HCT116 (cell line): ENCODE measurements around the gene LRBA. TPM values are rescaled to one million over a fixed set of nuclear protein-coding genes. Genes with fewer than 3 reads are reported as not detected.

Source experiments
- ATAC-seq: fragments of 200-7000 bp; cut with Tn5 transposase; 2 replicates; pipeline ENCODE4 v1.9.1; 2020; ENCODE audit warnings: mild to moderate bottlenecking, moderate library complexity
- BruUV-seq: library from RNA; stranded (reverse); fragments of 400-500 nt; replicated peaks from 2 replicates; lab custom pipeline; 2021; lab: Mats Ljungman, UMichigan
- CTCF ChIA-PET: fragments of 300-600 bp; sonication (Branson Sonifier 250); formaldehyde crosslinking; loops from one replicate; lab custom pipeline; 2021; ENCODE audit warnings: antibody characterized with exemption; lab: Charles Lee
- POLR2A ChIA-PET: fragments of 300-600, 350-600 bp; sonication (Branson Sonifier 250); formaldehyde crosslinking; loops from one replicate; lab custom pipeline; 2021; ENCODE audit warnings: antibody characterized with exemption; lab: Charles Lee
- RAD21 ChIA-PET, 2 experiments: fragments of 300-600 bp; sonication (Branson Sonifier 250); formaldehyde crosslinking; loops; one replicate each; lab custom pipeline; 2023; ENCODE audit warnings: low total read pairs in 2 of 2; ENCODE audit not compliant: uncharacterized antibody in 2 of 2, unreplicated experiment in 2 of 2, low non-redundant PET in 1 of 2; lab: Charles Lee
- DNase-seq: peaks from one replicate; pipeline ENCODE4 v3.0.0-alpha.2; 2010; ENCODE audit warnings: low read depth, low spot score
- H2AFZ ChIP-seq: fragments of 200-600 bp; shearing (Covaris generic), sonication (generic); 2 replicates; pipeline ENCODE4 v1.6.1; 2017; ENCODE audit warnings: low read depth, mixed run types, mixed read lengths, antibody characterized with exemption, low read length; ENCODE audit not compliant: poor library complexity, severe bottlenecking
- H3K27ac ChIP-seq: 2 replicates; pipeline ENCODE4 v1.5.1; 2012; ENCODE audit warnings: low read depth, low read length
- H3K27me3 ChIP-seq: fragments of 200-600 bp; sonication (generic); 2 replicates; pipeline ENCODE4 v1.6.1; 2016; ENCODE audit warnings: mixed run types, low read length, mixed read lengths; ENCODE audit not compliant: insufficient read depth
- H3K36me3 ChIP-seq, 2 experiments: fragments of 200-500 bp in 1 of 2; fragments of 200-600 bp in 1 of 2; sonication (Bioruptor generic) in 1 of 2; sonication (generic) in 1 of 2; 2 replicates each; pipeline versions ENCODE4 v1.5.1 to v1.6.1; 2014 to 2016; ENCODE audit warnings: low read length in 2 of 2, inconsistent platforms in 1 of 2, mixed read lengths in 1 of 2, mixed run types in 1 of 2; ENCODE audit not compliant: insufficient read depth in 2 of 2, control insufficient read depth in 1 of 2
- H3K4me1 ChIP-seq, 2 experiments: fragments of 200-600 bp in 1 of 2; sonication (generic) in 1 of 2; 2 replicates each; pipeline versions ENCODE4 v1.5.1 to v1.6.1; 2012 to 2017; ENCODE audit warnings: low read length in 2 of 2, inconsistent platforms in 1 of 2, mild to moderate bottlenecking in 1 of 2, mixed read lengths in 1 of 2, mixed run types in 1 of 2, moderate library complexity in 1 of 2; ENCODE audit not compliant: insufficient read depth in 2 of 2, control insufficient read depth in 1 of 2
- H3K4me2 ChIP-seq: fragments of 200-600 bp; sonication (generic); 2 replicates; pipeline ENCODE4 v1.6.1; 2017; ENCODE audit warnings: mixed run types, low read length, mixed read lengths
- H3K4me3 ChIP-seq, 2 experiments: fragments of 200-600 bp in 1 of 2; sonication (generic) in 1 of 2; replicated peaks in 1 of 2; 2 replicates each; pipeline ENCODE4 v1.5.1; 2011 to 2016; ENCODE audit warnings: low read length in 2 of 2, control low read depth in 1 of 2, low read depth in 1 of 2, mild to moderate bottlenecking in 1 of 2, mixed read lengths in 1 of 2, mixed run types in 1 of 2
- H3K79me2 ChIP-seq: fragments of 200-600 bp; sonication (generic); 2 replicates; pipeline ENCODE4 v1.6.1; 2017; ENCODE audit warnings: mild to moderate bottlenecking, mixed run types, low read length, moderate library complexity, mixed read lengths; ENCODE audit not compliant: insufficient read depth
- H3K9ac ChIP-seq: fragments of 200-600 bp; sonication (generic); 2 replicates; pipeline ENCODE4 v1.6.1; 2016; ENCODE audit warnings: low read length, mixed read lengths
- H3K9me2 ChIP-seq: fragments of 200-600 bp; sonication (generic), shearing (Covaris generic); 2 replicates; pipeline ENCODE4 v1.6.1; 2017; ENCODE audit warnings: mixed run types, mild to moderate bottlenecking, moderate library complexity; ENCODE audit not compliant: insufficient read depth
- H3K9me3 ChIP-seq, 2 experiments: fragments of 200-500 bp in 1 of 2; fragments of 200-600 bp in 1 of 2; sonication (Bioruptor generic) in 1 of 2; sonication (generic) in 1 of 2; 2 replicates each; pipeline ENCODE4 v1.6.1; 2014 to 2017; ENCODE audit warnings: low read length in 2 of 2, mixed read lengths in 2 of 2, inconsistent platforms in 1 of 2, low read depth in 1 of 2, mild to moderate bottlenecking in 1 of 2, mixed run types in 1 of 2, moderate library complexity in 1 of 2; ENCODE audit not compliant: control insufficient read depth in 1 of 2, insufficient read depth in 1 of 2
- H4K20me1 ChIP-seq: fragments of 200-600 bp; sonication (generic), shearing (Covaris generic); 2 replicates; pipeline ENCODE4 v1.6.1; 2017; ENCODE audit warnings: mixed run types, mild to moderate bottlenecking, moderate library complexity; ENCODE audit not compliant: insufficient read depth
- ATF3 ChIP-seq: IDR thresholded peaks from 2 replicates; pipeline ENCODE4 v1.6.1; 2012
- CEBPB ChIP-seq: IDR thresholded peaks from 2 replicates; pipeline ENCODE4 v1.6.1; 2012; ENCODE audit warnings: low read depth
- EZH2phosphoT487 ChIP-seq: fragments of 200-600 bp; IDR thresholded peaks from 2 replicates; pipeline ENCODE4 v1.6.1; 2018; ENCODE audit warnings: antibody characterized with exemption, borderline replicate concordance
- FOSL1 ChIP-seq: IDR thresholded peaks from 2 replicates; pipeline ENCODE4 v1.6.1; 2012; ENCODE audit warnings: low read depth
- JUND ChIP-seq: IDR thresholded peaks from 2 replicates; pipeline ENCODE4 v1.6.1; 2012
- POLR2A ChIP-seq: IDR thresholded peaks from 2 replicates; pipeline ENCODE4 v1.7.0; 2011; ENCODE audit warnings: borderline replicate concordance; ENCODE audit not compliant: insufficient read depth, insufficient read length; ENCODE audit errors: extremely low read depth
- POLR2AphosphoS5 ChIP-seq: IDR thresholded peaks from 2 replicates; pipeline ENCODE4 v1.6.1; 2011; ENCODE audit warnings: mild to moderate bottlenecking, low read depth, low read length, moderate library complexity
- RAD21 ChIP-seq: IDR thresholded peaks from 2 replicates; pipeline ENCODE4 v1.6.1; 2012; ENCODE audit warnings: low read depth, mild to moderate bottlenecking
- SP1 ChIP-seq: IDR thresholded peaks from 2 replicates; pipeline ENCODE4 v1.6.1; 2012; ENCODE audit warnings: low read depth
- SRF ChIP-seq: IDR thresholded peaks from 2 replicates; pipeline ENCODE4 v1.6.1; 2012; ENCODE audit warnings: low read depth
- TCF7L2 ChIP-seq: IDR thresholded peaks from 2 replicates; pipeline ENCODE4 v1.7.0; 2011; ENCODE audit warnings: borderline replicate concordance, inconsistent platforms; ENCODE audit not compliant: insufficient read depth, insufficient read length; ENCODE audit errors: extremely low read depth
- YY1 ChIP-seq: IDR thresholded peaks from 2 replicates; pipeline ENCODE4 v1.6.1; 2011; ENCODE audit warnings: low read length, low read depth, moderate library complexity, mild to moderate bottlenecking; ENCODE audit not compliant: insufficient replicate concordance; ENCODE audit errors: extremely low read depth
- intact Hi-C: fragments of 100-400 bp; cut with micrococcal nuclease; formaldehyde crosslinking; loops from 2 replicates; pipeline ENCODE4 v1.10.0; 2022
- total RNA-seq: library from RNA; stranded (reverse); gene quantifications from one replicate; pipeline ENCODE4 v1.2.1, GENCODE V29; 2021; ENCODE audit not compliant: unreplicated experiment

The LRBA gene
- total RNA-seq, 1 experiment from 2014 or later = 79.8 TPM

GRCh38 chr4:150569998-150570535 is 445.0 kb downstream of the LRBA start:
- RAD21 ChIA-PET = no interaction called here
- ATAC-seq (no peak), DNase-seq (no peak)
- Histone ChIP-seq H3K4me3 (no peak overlapping the region), H3K9me3 (no peaks in the 10 kb centered on the region), H3K27me3 (no peaks in the 10 kb centered on the region), H3K9me2 (no peaks in the 10 kb centered on the region), H3K4me1 (no peaks in the 10 kb centered on the region), H3K27ac (no peak overlapping the region), H3K9ac (no peak overlapping the region), H3K79me2 (no peaks in the 10 kb centered on the region), H2AFZ (no peak overlapping the region), H3K36me3 (no peaks in the 10 kb centered on the region), H4K20me1 (no peaks in the 10 kb centered on the region), H3K4me2 (no peak overlapping the region)
- CTCF ChIA-PET = no interaction called here
- POLR2A ChIA-PET = no interaction called here
- intact Hi-C loops = no loop called here
- BruUV-seq = no TSS peak
- TF ChIP-seq YY1 = no peak
- no peak for TF ChIP-seq RAD21
- TF ChIP-seq FOSL1 = no peak
- no peak for TF ChIP-seq SP1
- no peak for TF ChIP-seq CEBPB
- TF ChIP-seq POLR2AphosphoS5 = no peak
- TF ChIP-seq SRF = no peak
- TF ChIP-seq EZH2phosphoT487 = no peak

- CTCF ChIA-PET = no interaction called here
- H3K4me2 ChIP-seq = no peak overlapping the region
Measured at GRCh38 chr4:150569384-150569987, 445.6 kb downstream of the LRBA start.

More at GRCh38 chr4:150569384-150569987, 445.6 kb downstream of the LRBA start:
- Histone ChIP-seq H2AFZ (no peak overlapping the region), H3K4me1 (no peaks in the 10 kb centered on the region), H3K9me3 (no peaks in the 10 kb centered on the region), H3K27ac (no peak overlapping the region), H3K9ac (no peak overlapping the region), H3K79me2 (no peaks in the 10 kb centered on the region), H3K9me2 (no peaks in the 10 kb centered on the region), H3K4me3 (no peak overlapping the region), H3K27me3 (no peaks in the 10 kb centered on the region), H3K36me3 (no peaks in the 10 kb centered on the region), H4K20me1 (no peaks in the 10 kb centered on the region)
- ChIA-PET RAD21 (no interaction called here), POLR2A (no interaction called here)
- no peak for ATAC-seq
- no peak for TF ChIP-seq JUND
- no peak for TF ChIP-seq POLR2A
- TF ChIP-seq ATF3 = no peak
- no peak for TF ChIP-seq YY1
- TF ChIP-seq SRF = no peak
- TF ChIP-seq TCF7L2 = no peak
- DNase-seq = no peak
- intact Hi-C loops = no loop called here
- no TSS peak for BruUV-seq
